GM23338 (cell line): ENCODE results near the gene SRPX2. TPM values are rescaled to one million over a fixed set of nuclear protein-coding genes. Genes with fewer than 3 reads are reported as not detected.

ENCODE experiments used
- ATAC-seq: fragments of 200-7000 bp; cut with Tn5 transposase; 3 replicates; pipeline ENCODE4 v1.9.1; 2020
- DNase-seq: peaks from one replicate; pipeline ENCODE4 v3.0.0-alpha.2; 2015; ENCODE audit warnings: low spot score
- H2AFZ ChIP-seq: fragments of 200-600 bp; sonication (generic); 2 replicates; pipeline ENCODE4 v1.8.0; 2016; ENCODE audit warnings: antibody characterized with exemption, mild to moderate bottlenecking, moderate library complexity
- H3F3A ChIP-seq: fragments of 200-600 bp; sonication (generic); replicated peaks from 2 replicates; pipeline ENCODE4 v1.8.0; 2017; ENCODE audit warnings: antibody characterized with exemption, mixed run types, low read depth
- H3K27ac ChIP-seq: fragments of 200-600 bp; sonication (generic); 2 replicates; pipeline ENCODE4 v1.6.1; 2016; ENCODE audit warnings: low read depth
- H3K27me3 ChIP-seq: fragments of 200-600 bp; sonication (generic); 2 replicates; pipeline ENCODE4 v1.8.0; 2016; ENCODE audit warnings: mild to moderate bottlenecking, mixed run types, moderate library complexity; ENCODE audit not compliant: insufficient read depth
- H3K36me3 ChIP-seq: fragments of 200-600 bp; sonication (generic); 2 replicates; pipeline ENCODE4 v1.8.0; 2016; ENCODE audit warnings: mild to moderate bottlenecking; ENCODE audit not compliant: insufficient read depth
- H3K4me1 ChIP-seq: fragments of 200-600 bp; sonication (generic); 2 replicates; pipeline ENCODE4 v1.8.0; 2016; ENCODE audit warnings: mild to moderate bottlenecking, moderate library complexity; ENCODE audit not compliant: insufficient read depth
- H3K4me2 ChIP-seq: fragments of 200-600 bp; sonication (generic); 2 replicates; pipeline ENCODE4 v1.7.1; 2017; ENCODE audit warnings: mixed run types
- H3K4me3 ChIP-seq: fragments of 200-600 bp; sonication (generic); 2 replicates; pipeline ENCODE4 v1.6.1; 2016; ENCODE audit warnings: mixed run types
- H3K79me2 ChIP-seq: fragments of 200-600 bp; sonication (generic); replicated peaks from 2 replicates; pipeline ENCODE4 v1.8.0; 2017; ENCODE audit warnings: mild to moderate bottlenecking; ENCODE audit not compliant: insufficient read depth
- H3K9me2 ChIP-seq: fragments of 200-600 bp; sonication (generic); 2 replicates; pipeline ENCODE4 v1.8.0; 2017; ENCODE audit not compliant: insufficient read depth
- H4K20me1 ChIP-seq: fragments of 200-600 bp; sonication (generic); replicated peaks from 2 replicates; pipeline ENCODE4 v1.8.0; 2017; ENCODE audit warnings: mild to moderate bottlenecking; ENCODE audit not compliant: insufficient read depth
- H3K27ac Mint-ChIP-seq: 2 replicates; pipeline ENCODE4 v1.8.0; 2020; ENCODE audit warnings: inconsistent platforms, mild to moderate bottlenecking, moderate library complexity, mixed read lengths
- H3K27me3 Mint-ChIP-seq: 3 replicates; pipeline ENCODE4 v1.8.0; 2022; ENCODE audit warnings: low read depth, mild to moderate bottlenecking, moderate library complexity, mixed read lengths, inconsistent platforms; ENCODE audit not compliant: insufficient read depth, poor library complexity
- H3K36me3 Mint-ChIP-seq: 3 replicates; pipeline ENCODE4 v1.8.0; 2021; ENCODE audit warnings: low read depth, mild to moderate bottlenecking, inconsistent platforms, moderate library complexity, mixed read lengths
- H3K4me1 Mint-ChIP-seq: 3 replicates; pipeline ENCODE4 v1.8.0; 2020; ENCODE audit warnings: mild to moderate bottlenecking, inconsistent platforms, mixed read lengths
- H3K4me3 Mint-ChIP-seq: 3 replicates; pipeline ENCODE4 v1.8.0; 2021; ENCODE audit warnings: moderate library complexity, mild to moderate bottlenecking, inconsistent platforms, mixed read lengths
- H3K9me3 Mint-ChIP-seq: 3 replicates; pipeline ENCODE4 v1.8.0; 2020; ENCODE audit warnings: moderate library complexity, mild to moderate bottlenecking, inconsistent platforms, mixed read lengths
- CTCF ChIP-seq, 2 experiments: fragments of 200-600 bp in 1 of 2; sonication (generic) in 1 of 2; conservative IDR thresholded peaks; 2 replicates each; pipeline versions ENCODE4 v1.5.1 to v1.6.1; 2016 to 2017; ENCODE audit warnings: antibody characterized with exemption in 2 of 2, low read depth in 2 of 2, mild to moderate bottlenecking in 2 of 2, moderate library complexity in 1 of 2
- ETS1 ChIP-seq: IDR thresholded peaks from 2 replicates; pipeline ENCODE4 v1.6.1; 2016; ENCODE audit warnings: antibody characterized with exemption
- EZH2 ChIP-seq: fragments of 200-600 bp; sonication (generic); IDR thresholded peaks from one replicate; pipeline ENCODE4 v1.8.0; 2017; ENCODE audit warnings: antibody characterized with exemption, mild to moderate bottlenecking, low read depth; ENCODE audit not compliant: unreplicated experiment
- EZH2phosphoT487 ChIP-seq: fragments of 200-600 bp; sonication (generic); IDR thresholded peaks from one replicate; pipeline ENCODE4 v1.8.1; 2018; ENCODE audit warnings: antibody characterized with exemption; ENCODE audit not compliant: unreplicated experiment
- JUNB ChIP-seq: IDR thresholded peaks from one replicate; pipeline ENCODE4 v1.6.1; 2016; ENCODE audit warnings: antibody characterized with exemption; ENCODE audit not compliant: unreplicated experiment
- NANOG ChIP-seq: IDR thresholded peaks from 2 replicates; pipeline ENCODE4 v1.6.1; 2016; ENCODE audit warnings: antibody characterized with exemption, borderline replicate concordance
- POLR2AphosphoS5 ChIP-seq: IDR thresholded peaks from 2 replicates; pipeline ENCODE4 v1.6.1; 2016; ENCODE audit warnings: antibody characterized with exemption, low read depth
- REST ChIP-seq: IDR thresholded peaks from one replicate; pipeline ENCODE4 v1.6.1; 2018; ENCODE audit warnings: antibody characterized with exemption; ENCODE audit not compliant: unreplicated experiment
- STAT1 ChIP-seq: IDR thresholded peaks from one replicate; pipeline ENCODE4 v1.6.1; 2016; ENCODE audit warnings: antibody characterized with exemption; ENCODE audit not compliant: unreplicated experiment
- ZNF114 ChIP-seq: fragments of 250-450 bp; sonication (Bioruptor Pico); IDR thresholded peaks from 2 replicates; pipeline ENCODE4 v1.5.0; 2020; ENCODE audit warnings: mild to moderate bottlenecking, moderate library complexity
- polyA plus RNA-seq: library from polyadenylated mRNA; unstranded; fragments of >200 nt; fragmentation: Nextera tagmentation; extraction: Ambion mirVana; gene quantifications from 2 replicates; pipeline ENCODE4 v1.2.1, GENCODE V29; 2016
- total RNA-seq: library from RNA; depleted of rRNA; stranded (reverse); fragments of >200 nt; shearing (Covaris generic); gene quantifications from 2 replicates; pipeline ENCODE4 v1.2.3, GENCODE V29; 2014

The SRPX2 gene
- total and polyA plus RNA-seq, 2 experiments from 2014 or later, result not detected

- Histone ChIP-seq H4K20me1 (no peaks in the 10 kb centered on the region), H3K9me2 (no peaks in the 10 kb centered on the region), H3K27ac (no peak overlapping the region), H2AFZ (no peak overlapping the region), H3K79me2 (no peaks in the 10 kb centered on the region), H3K4me3 (no peak overlapping the region), H3K36me3 (no peaks in the 10 kb centered on the region), H3K4me1 (no peaks in the 10 kb centered on the region), H3K27me3 (no peaks in the 10 kb centered on the region), H3K4me2 (no peak overlapping the region), H3F3A (no peaks in the 10 kb centered on the region)
- no peak overlapping the region for H3K27ac Mint-ChIP-seq
- no peak for TF ChIP-seq ETS1
- no peak for TF ChIP-seq POLR2AphosphoS5
- TF ChIP-seq CTCF (conservative IDR thresholded peaks at IDR 0.05; ENCODE audit: low read depth in 2 of 2), result no peak
- no peak for TF ChIP-seq JUNB
- TF ChIP-seq EZH2phosphoT487, result no peak
- TF ChIP-seq REST, result no peak
- DNase-seq (no peak), ATAC-seq (no peak)
- peaks cover 5% of the 10 kb centered on the region for H3K27me3 Mint-ChIP-seq
- no peaks in the 10 kb centered on the region for H3K36me3 Mint-ChIP-seq
- H3K4me1 Mint-ChIP-seq, result no peaks in the 10 kb centered on the region
- no peaks in the 10 kb centered on the region for H3K9me3 Mint-ChIP-seq
- no peak overlapping the region for H3K4me3 Mint-ChIP-seq
Observed at GRCh38 chrX:100663642-100664041, 19.6 kb downstream of the SRPX2 start.

- no peak overlapping the region; the same call in 1 of the 2 replicates for H2AFZ ChIP-seq
- H3K79me2 ChIP-seq, result no peaks in the 10 kb centered on the region
- no peaks in the 10 kb centered on the region for H4K20me1 ChIP-seq
- no peaks in the 10 kb centered on the region for H3F3A ChIP-seq
- H3K4me2 ChIP-seq, result no peak overlapping the region
- no peak overlapping the region for H3K27ac ChIP-seq
- DNase-seq (no peak), ATAC-seq (no peak)
- Mint-ChIP-seq H3K27ac (no peak overlapping the region), H3K9me3 (no peaks in the 10 kb centered on the region), H3K4me3 (no peak overlapping the region), H3K4me1 (no peaks in the 10 kb centered on the region; the same call in 2 of the 3 replicates), H3K27me3 (peaks cover 2% of the 10 kb centered on the region), H3K36me3 (no peaks in the 10 kb centered on the region)
- H3K9me2 ChIP-seq, result no peaks in the 10 kb centered on the region
- no peaks in the 10 kb centered on the region for H3K27me3 ChIP-seq
- TF ChIP-seq STAT1 (no peak), NANOG (no peak), REST (no peak), EZH2 (no peak), ZNF114 (CRISPR knock-in tag) (no peak), ETS1 (no peak), POLR2AphosphoS5 (no peak)
- H3K4me1 ChIP-seq, result no peaks in the 10 kb centered on the region
- H3K4me3 ChIP-seq, result no peak overlapping the region
- no peaks in the 10 kb centered on the region for H3K36me3 ChIP-seq
Observed at GRCh38 chrX:100672966-100673365, 29.0 kb downstream of the SRPX2 start.
